Stimulated activated naive CD4-positive, alpha-beta T cell treated with Interleukin-2 at 50 U/mL for 16 hours (primary cell): ENCODE results near the gene KLHL6.

ENCODE experiments used
- DNase-seq: peaks from one replicate; lab custom pipeline; 2025; lab: John Stamatoyannopoulos, UW

KLHL6 gene

DNA sequence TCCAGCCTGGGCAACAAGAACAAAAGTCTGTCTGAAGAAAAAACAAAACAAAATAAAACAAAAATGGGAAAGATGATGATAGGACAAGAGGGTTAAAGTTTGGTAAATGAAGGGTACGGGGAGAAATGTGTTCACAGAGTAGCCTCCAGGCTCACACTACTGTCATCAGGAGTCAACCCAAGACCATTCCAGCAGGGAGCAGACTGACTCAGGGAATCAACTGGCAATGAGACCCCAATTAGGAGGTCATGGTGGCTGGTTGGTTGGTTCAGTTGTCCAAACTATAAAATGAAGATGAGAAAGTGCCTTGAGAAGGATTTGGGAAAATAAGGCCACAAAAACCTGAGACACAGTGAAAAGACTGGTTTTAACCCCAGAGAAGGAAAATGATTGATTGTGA, 51.8 kb downstream of the KLHL6 start:
- no peak for DNase-seq

DNA sequence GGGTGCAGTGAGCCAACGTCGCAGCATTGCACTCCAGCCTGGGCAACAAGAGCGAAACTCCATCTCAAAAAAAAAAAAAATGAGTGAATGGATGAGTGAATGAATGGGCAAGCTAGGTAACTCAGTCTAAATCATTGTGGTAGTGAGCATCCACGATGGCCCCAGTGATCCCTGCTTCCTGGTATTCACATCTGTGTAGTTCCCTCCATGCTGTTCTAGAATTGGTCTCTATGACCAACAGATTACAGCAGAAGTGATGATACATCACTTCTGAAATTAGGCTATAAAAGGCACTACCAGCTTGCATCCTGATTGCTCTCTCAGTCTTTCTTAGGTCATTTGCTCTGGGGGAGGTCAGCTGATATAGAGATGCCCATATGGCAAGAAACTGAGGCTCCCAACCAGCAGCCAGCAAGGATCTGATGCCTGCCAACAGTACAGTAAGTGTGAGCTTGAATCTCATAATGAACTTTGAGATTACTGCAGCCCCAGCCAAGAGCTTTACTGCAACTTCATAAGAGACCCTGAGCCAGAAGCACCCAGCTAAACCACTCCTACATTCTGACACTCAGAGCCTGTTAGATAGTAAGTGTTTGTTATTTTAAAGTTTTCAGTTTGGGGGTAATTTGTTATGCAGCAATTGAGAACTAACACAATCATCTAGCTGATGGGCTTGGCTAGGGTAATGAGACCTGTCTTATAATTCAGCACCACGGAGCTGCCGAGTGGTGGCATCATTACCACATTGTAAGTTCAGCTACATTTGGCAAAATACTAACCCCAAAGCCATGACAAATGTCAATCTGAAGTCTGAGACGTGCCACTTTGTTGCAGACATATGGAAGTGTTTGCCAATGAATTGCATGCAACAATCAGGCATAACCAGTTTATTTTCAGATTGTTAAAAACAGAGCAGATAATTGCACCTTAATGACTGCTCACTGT, 53.0 kb downstream of the KLHL6 start:
- no peak for DNase-seq

- DNase-seq: no peak
Measured at GRCh38 chr3:183500981-183501704, 54.4 kb downstream of the KLHL6 start.

DNA sequence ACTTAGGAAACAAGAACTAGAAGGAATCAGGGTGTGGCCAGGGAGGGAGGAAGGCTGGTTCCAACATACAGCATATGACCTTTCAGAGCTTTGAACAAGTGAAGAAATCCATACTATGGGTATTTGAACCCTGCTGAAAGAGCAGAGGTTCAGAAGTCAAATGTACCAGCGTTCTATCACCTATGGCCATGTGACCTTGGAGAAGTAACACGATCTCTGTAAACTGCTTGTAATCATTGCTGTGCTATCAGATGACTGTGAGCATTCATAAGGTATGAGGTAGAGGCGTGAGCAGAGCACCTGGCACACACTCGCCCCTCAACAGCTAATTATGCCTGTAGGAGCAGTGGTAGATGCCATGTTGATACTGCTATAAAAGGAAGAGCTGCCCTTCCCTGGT, 55.2 kb downstream of the KLHL6 start:
- no peak for DNase-seq

DNA sequence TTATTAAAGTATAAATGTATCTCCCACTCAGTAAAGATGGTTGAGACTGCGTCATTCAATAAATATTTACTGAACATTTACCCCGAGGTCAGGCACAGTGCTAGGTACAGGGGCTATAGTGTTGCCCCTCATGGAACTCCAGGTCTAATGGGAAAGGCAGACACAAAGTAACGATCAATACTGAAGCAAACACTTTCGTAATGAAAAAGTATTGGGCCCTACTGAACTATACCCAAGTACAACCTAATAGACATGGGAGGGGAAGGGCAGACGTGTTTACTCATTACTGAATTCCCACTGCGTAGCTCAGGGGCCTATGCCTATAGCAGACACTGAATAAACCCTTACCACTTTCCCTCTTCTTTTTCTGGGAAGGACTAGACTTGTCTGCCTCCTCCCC, 56.9 kb downstream of the KLHL6 start:
- no peak for DNase-seq

DNA sequence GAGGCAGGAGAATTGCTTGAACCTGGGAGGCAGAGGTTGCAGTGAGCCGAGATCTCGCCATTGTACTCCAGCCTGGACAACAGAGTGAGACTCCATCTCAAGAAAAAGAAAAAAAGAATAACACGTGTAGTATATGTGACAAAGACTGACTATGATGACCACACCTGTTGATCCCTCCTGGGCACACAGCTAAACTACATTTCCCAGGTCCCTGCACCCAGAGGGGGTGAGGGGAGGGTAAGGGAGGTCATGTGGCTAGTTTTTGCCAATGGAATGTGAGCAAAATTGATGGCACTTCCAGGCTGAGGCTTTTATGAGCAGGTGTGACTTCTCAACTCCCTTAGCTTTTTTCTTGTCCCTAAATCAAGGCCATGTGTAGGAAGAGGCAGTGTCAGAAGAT, 58.2 kb downstream of the KLHL6 start:
- DNase-seq: no peak

DNA sequence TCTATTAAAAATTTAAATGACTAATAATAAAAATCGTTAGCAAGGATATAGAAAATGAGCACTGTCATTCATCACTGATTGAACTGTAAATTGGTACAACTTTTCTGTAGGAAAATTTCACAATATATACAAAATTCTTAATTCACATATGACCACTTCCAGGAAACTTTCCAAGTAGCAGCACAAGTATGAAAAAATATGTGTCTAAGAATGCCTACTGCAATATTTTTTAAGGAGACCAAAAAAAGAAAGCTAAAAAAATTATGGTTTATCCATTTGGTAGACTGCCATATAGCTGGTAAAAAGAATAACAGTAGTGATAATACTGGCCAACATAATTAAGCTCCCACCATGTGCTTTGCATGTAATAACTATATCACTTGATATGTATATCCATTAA, 59.2 kb downstream of the KLHL6 start:
- no peak for DNase-seq

GRCh38 chr3:183494341-183494740, 61.2 kb downstream of the KLHL6 start:
- DNase-seq: no peak

- no peak for DNase-seq
Measured at GRCh38 chr3:183493296-183494045, 62.0 kb downstream of the KLHL6 start.

DNA sequence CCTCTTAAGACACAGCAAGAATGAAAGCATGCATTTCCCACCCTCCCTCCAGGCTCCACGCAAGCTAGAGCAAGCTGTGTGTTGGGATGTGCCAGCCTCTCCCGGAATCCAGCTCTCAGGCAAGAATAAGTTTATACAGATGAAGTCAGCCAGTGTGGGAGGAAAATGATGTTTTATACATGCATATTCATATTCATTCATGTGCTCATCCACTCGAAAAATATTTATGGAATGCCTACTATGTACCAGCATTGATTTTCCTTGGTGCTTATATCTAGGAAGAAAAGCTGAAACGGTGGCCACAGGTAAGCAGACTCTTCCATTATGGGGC, 62.7 kb downstream of the KLHL6 start:
- DNase-seq: no peak

DNA sequence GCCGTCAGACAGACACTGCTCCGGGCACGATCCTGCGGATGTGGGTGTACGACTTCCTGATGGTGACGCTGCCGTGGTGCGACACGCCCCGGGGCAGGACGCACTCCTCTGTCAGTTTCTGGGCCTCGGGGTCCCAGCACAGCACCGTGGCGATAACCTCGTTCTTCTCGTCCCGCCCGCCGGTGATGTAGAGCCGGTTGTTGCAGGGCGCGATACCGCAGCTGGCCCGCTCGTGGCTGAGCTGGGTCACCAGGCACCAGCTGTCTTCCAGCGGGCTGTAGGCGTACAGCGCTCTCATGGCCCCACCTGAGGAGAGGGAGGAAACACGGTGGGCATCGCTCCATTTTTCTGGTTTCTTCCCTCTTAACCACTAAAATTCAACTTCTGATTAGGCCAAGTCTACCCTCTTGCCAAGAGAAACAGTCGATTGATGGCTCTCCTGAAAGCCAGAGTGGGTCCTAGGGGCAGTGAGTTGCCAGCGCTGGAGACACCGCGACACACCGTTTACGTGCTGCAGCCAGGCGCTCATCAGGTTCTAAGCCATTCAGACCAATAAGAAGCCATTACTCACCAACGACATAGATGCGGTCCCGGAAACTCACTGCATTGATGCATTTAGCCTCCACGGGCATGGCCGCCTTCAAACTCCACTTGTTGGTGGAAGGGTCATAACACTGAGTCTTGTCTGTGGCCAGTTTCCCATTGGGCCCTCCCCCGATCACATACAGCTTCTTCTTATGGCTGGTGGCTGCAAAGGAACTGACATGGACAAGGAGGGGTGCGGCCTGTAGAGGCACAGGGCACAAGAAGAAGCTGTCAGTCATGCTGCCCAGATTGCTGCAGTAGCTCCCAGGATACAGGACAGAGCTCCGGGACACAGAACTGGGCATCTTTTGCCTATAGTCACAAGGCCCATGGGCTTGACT, 63.3 kb downstream of the KLHL6 start:
- DNase-seq: no peak

DNA sequence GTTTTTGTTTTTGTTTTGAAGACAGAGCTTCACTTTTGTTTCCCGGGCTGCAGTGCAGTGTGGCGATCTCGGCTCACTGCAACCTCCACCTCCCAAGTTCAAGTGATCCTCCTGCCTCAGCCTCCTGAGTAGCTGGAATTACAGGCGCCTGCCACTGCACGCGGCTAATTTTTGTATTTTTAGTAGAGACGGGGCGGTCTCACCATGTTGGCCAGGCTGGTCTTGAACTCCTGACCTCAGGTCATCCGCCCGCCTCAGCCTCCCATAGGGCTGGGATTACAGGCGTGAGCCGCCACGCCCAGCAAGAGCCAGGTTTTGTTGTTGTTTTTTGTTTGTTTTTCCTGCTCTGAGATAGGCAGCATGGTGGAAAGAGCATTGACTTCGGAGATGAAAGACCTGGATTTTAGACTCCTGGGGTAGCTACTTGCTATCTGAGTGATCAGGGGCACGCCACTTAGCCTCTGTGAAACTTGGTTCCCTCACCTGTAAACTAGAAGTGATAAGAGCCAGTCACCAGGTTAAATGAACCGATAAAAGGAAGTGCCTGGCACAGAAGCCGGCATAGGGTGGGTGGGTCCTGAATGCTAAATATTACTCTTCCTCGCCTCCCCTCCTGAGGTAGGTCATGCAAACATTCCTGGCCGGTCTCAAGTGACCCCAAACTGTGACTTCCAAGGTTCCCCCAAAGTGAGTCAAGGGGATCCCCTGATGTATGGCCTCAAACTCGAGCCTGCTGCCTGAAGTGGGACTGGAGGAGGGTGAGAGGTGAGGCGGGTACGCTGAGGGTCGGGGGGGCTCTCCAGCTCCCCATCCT, 64.2 kb downstream of the KLHL6 start:
- DNase-seq: no peak

DNA sequence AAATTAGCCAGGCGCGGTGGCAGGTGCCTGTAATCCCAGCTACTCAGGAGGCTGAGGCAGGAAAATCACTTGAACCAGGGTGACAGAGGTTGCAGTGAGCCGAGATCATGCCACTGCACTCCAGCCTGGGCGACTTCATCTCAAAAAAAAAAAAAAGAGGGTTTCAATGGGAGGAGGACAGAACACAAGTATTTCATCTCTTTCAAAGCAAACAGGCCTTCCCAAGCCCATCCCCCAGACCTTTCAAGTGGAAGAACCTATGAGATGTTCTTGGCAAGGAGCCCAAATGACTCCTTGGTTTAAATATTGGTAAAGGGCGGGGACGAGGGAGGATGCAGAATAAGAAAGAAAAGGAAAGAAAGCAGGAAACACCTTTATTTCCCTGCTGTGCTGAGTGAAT, 64.9 kb downstream of the KLHL6 start:
- no peak for DNase-seq

DNA sequence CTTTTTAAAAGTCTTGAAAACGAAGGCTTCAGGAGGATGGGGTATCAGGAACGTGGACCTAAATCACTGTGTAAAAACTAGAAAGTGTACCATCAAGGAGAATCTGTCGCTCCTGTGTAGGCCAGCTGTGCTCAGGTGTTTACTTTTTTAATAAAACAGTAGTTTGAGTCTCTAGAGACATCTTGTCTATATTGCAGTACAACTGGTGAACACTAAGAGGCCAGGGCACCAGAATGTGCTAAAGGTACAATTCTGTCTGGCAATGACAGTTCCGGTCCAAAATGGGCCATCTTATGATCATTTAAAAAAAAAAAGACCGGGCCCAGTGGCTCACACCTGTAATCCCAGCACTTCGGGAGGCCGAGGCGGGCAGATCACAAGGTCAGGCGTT, 65.3 kb downstream of the KLHL6 start:
- DNase-seq: no peak

DNA sequence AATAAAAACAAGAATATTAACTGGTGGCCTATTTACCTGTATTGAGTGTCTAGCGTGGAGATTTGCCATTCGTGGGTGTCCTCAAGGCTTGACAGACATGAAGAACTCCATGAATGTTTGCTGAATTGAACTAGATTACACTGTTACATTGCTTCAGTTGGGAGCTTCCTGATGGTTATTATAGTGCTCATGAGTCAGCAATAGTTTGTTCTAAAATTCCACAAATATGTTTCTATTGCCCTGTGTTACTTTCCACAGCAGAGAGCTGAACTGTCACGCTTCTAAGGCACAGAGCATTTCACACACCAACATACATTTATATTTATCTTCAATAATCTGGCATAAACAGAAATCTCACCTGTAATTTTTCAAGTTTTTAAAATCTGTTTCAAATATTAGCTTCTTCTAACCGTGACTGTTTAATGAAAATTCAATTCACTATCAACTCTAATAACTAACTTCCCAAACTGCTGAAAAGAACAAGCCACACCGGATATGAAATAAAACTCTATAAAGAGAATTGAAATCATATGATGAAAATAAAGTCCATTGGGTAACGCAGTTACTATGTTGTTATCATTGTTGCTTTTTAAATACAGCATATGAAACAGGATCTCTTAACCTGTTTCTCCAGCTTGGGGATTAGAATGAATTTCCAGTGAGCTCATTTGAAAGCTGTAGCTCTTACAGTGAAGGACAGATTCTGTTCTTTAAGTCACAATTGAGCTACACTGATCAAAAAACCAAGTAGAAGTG, 65.9 kb downstream of the KLHL6 start:
- DNase-seq: no peak

DNA sequence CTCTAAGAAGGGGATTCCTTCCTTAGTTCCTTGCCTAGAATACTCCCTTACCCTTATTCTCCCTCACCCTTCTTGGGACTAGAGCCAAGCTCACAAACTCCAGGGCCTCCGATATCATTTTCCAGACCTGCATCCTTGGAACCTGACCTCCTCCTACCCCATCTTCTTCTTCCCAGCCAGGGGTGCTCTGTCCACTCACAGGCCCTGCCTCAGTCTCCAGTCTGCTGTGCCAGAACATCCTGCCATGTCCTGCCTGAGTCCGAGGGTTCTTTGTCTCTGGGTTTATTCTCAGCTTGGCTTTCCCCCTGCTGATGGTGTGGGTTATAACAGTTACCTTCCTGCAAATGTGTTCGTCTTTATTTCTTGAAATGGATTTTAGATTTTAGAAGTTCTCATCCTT, 67.2 kb downstream of the KLHL6 start:
- no peak for DNase-seq

- no peak for DNase-seq
Measured at GRCh38 chr3:183487896-183488295, 67.6 kb downstream of the KLHL6 start.

GRCh38 chr3:183487016-183487415, 68.5 kb downstream of the KLHL6 start:
- no peak for DNase-seq

DNA sequence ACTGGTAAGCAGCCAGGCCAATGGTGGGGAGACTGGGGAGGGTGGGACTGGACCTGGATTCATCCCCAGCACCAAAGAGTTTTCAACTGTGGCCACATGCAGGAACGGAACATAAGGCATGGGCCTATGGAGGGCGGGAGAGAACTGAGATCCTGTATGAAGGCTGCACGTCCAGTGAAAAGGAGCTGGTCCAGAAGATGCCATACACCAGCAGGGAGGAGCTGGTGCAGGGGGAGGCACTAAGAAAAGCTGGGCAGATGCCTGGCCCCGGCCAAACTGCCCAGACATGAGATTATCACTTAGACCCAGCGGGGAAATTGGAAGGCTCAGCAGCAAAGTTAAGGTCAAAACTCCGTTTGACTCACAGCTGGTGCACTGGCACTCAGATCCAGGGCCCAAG, 69.0 kb downstream of the KLHL6 start:
- no peak for DNase-seq

GRCh38 chr3:183485585-183485984, 69.9 kb downstream of the KLHL6 start:
- DNase-seq: no peak
